ENCODE data around the gene DNAJC19.
"Not testable (repeated sequence)": the region's sequence is repeated elsewhere in the genome, so short reads cannot be mapped to it uniquely, and the experiment has no call there.

Gene DNAJC19

GRCh38 chr3:180989291-180990163 is at the start of gene DNAJC19:
TSS of gene DNAJC19 (minus strand) at chr3:180989736. CDS start at chr3:180989602, 134 bp downstream.
- peak within 1 kb of the TSS; percentile 98 for H2AFZ ChIP-seq (ENCODE audit: low read length, unreplicated experiment)
- peaks cover 17% of the 10 kb centered on the region for H3K4me1 ChIP-seq (ENCODE audit: control insufficient read depth, insufficient read depth, low read length, unreplicated experiment)
- peak within 1 kb of the TSS; percentile 100 for H3K4me3 ChIP-seq (ENCODE audit: low read depth, low read length)
- peaks cover 13% of the 10 kb centered on the region; the same call in 1 of the 2 replicates for H3K36me3 ChIP-seq (ENCODE audit: insufficient read depth, low read length)
- H3K27ac ChIP-seq (ENCODE audit: low read depth, low read length), result no peak within 1 kb of the TSS
- peaks cover 20% of the 10 kb centered on the region for H3K79me2 ChIP-seq (ENCODE audit: control insufficient read depth, insufficient read depth, low read length, unreplicated experiment)
- H3K27me3 ChIP-seq (ENCODE audit: insufficient read depth, low read length), result peaks cover 14% of the 10 kb centered on the region

- Histone ChIP-seq H3K4me1 (ENCODE audit: control insufficient read depth, insufficient read depth, low read length, unreplicated experiment) (no peaks in the 10 kb centered on the region), H2AFZ (ENCODE audit: low read length, unreplicated experiment) (no peak overlapping the region), H3K27ac (ENCODE audit: low read depth, low read length) (no peak overlapping the region), H3K36me3 (ENCODE audit: insufficient read depth, low read length) (no peaks in the 10 kb centered on the region), H3K27me3 (ENCODE audit: insufficient read depth, low read length) (no peaks in the 10 kb centered on the region), H3K4me3 (ENCODE audit: low read depth, low read length) (no peak overlapping the region), H3K79me2 (ENCODE audit: control insufficient read depth, insufficient read depth, low read length, unreplicated experiment) (no peaks in the 10 kb centered on the region)
These were observed 41.4 kb upstream of the DNAJC19 start for GRCh38 chr3:181030948-181031347.

GRCh38 chr3:181025204-181025603 is 35.7 kb upstream of the DNAJC19 start:
- H3K4me1 ChIP-seq (ENCODE audit: control insufficient read depth, insufficient read depth, low read length, unreplicated experiment), result no peaks in the 10 kb centered on the region
- H2AFZ ChIP-seq (ENCODE audit: low read length, unreplicated experiment), result no peak overlapping the region
- no peaks in the 10 kb centered on the region for H3K27me3 ChIP-seq (ENCODE audit: insufficient read depth, low read length)
- no peaks in the 10 kb centered on the region for H3K79me2 ChIP-seq (ENCODE audit: control insufficient read depth, insufficient read depth, low read length, unreplicated experiment)
- no peak overlapping the region for H3K27ac ChIP-seq (ENCODE audit: low read depth, low read length)
- H3K36me3 ChIP-seq (ENCODE audit: insufficient read depth, low read length), result no peaks in the 10 kb centered on the region
- no peak overlapping the region for H3K4me3 ChIP-seq (ENCODE audit: low read depth, low read length)

GRCh38 chr3:181017690-181018089 is 28.2 kb upstream of the DNAJC19 start:
- H3K36me3 ChIP-seq (ENCODE audit: insufficient read depth, low read length), result no peaks in the 10 kb centered on the region
- no peak overlapping the region for H3K4me3 ChIP-seq (ENCODE audit: low read depth, low read length)
- no peak overlapping the region for H3K27ac ChIP-seq (ENCODE audit: low read depth, low read length)
- H2AFZ ChIP-seq (ENCODE audit: low read length, unreplicated experiment), result no peak overlapping the region
- no peaks in the 10 kb centered on the region for H3K27me3 ChIP-seq (ENCODE audit: insufficient read depth, low read length)
- H3K4me1 ChIP-seq (ENCODE audit: control insufficient read depth, insufficient read depth, low read length, unreplicated experiment), result no peaks in the 10 kb centered on the region
- H3K79me2 ChIP-seq (ENCODE audit: control insufficient read depth, insufficient read depth, low read length, unreplicated experiment), result no peaks in the 10 kb centered on the region

GRCh38 chr3:181009225-181009624 is 19.7 kb upstream of the DNAJC19 start:
- no peak overlapping the region for H3K27ac ChIP-seq (ENCODE audit: low read depth, low read length)
- no peaks in the 10 kb centered on the region for H3K36me3 ChIP-seq (ENCODE audit: insufficient read depth, low read length)
- no peak overlapping the region for H2AFZ ChIP-seq (ENCODE audit: low read length, unreplicated experiment)
- no peaks in the 10 kb centered on the region for H3K27me3 ChIP-seq (ENCODE audit: insufficient read depth, low read length)
- no peaks in the 10 kb centered on the region for H3K79me2 ChIP-seq (ENCODE audit: control insufficient read depth, insufficient read depth, low read length, unreplicated experiment)
- H3K4me1 ChIP-seq (ENCODE audit: control insufficient read depth, insufficient read depth, low read length, unreplicated experiment), result no peaks in the 10 kb centered on the region
- H3K4me3 ChIP-seq (ENCODE audit: low read depth, low read length), result no peak overlapping the region

- H3K36me3 ChIP-seq (ENCODE audit: insufficient read depth, low read length), result no peaks in the 10 kb centered on the region
- no peak overlapping the region for H3K4me3 ChIP-seq (ENCODE audit: low read depth, low read length)
- no peak overlapping the region for H3K27ac ChIP-seq (ENCODE audit: low read depth, low read length)
- no peaks in the 10 kb centered on the region for H3K27me3 ChIP-seq (ENCODE audit: insufficient read depth, low read length)
- no peak overlapping the region for H2AFZ ChIP-seq (ENCODE audit: low read length, unreplicated experiment)
- no peaks in the 10 kb centered on the region for H3K79me2 ChIP-seq (ENCODE audit: control insufficient read depth, insufficient read depth, low read length, unreplicated experiment)
- no peaks in the 10 kb centered on the region for H3K4me1 ChIP-seq (ENCODE audit: control insufficient read depth, insufficient read depth, low read length, unreplicated experiment)
These were observed 19.3 kb upstream of the DNAJC19 start for GRCh38 chr3:181008796-181009195.

- H3K79me2 ChIP-seq (ENCODE audit: control insufficient read depth, insufficient read depth, low read length, unreplicated experiment), result no peaks in the 10 kb centered on the region
- H3K36me3 ChIP-seq (ENCODE audit: insufficient read depth, low read length), result no peaks in the 10 kb centered on the region
- H2AFZ ChIP-seq (ENCODE audit: low read length, unreplicated experiment), result no peak overlapping the region
- H3K4me3 ChIP-seq (ENCODE audit: low read depth, low read length), result no peak overlapping the region
- no peaks in the 10 kb centered on the region for H3K4me1 ChIP-seq (ENCODE audit: control insufficient read depth, insufficient read depth, low read length, unreplicated experiment)
- H3K27ac ChIP-seq (ENCODE audit: low read depth, low read length), result no peak overlapping the region
- no peaks in the 10 kb centered on the region for H3K27me3 ChIP-seq (ENCODE audit: insufficient read depth, low read length)
These were observed 17.7 kb upstream of the DNAJC19 start for GRCh38 chr3:181007262-181007661.

GRCh38 chr3:181006541-181006940 is 17.0 kb upstream of the DNAJC19 start:
- Histone ChIP-seq H3K36me3 (ENCODE audit: insufficient read depth, low read length) (no peaks in the 10 kb centered on the region), H3K4me1 (ENCODE audit: control insufficient read depth, insufficient read depth, low read length, unreplicated experiment) (no peaks in the 10 kb centered on the region), H2AFZ (ENCODE audit: low read length, unreplicated experiment) (no peak overlapping the region), H3K79me2 (ENCODE audit: control insufficient read depth, insufficient read depth, low read length, unreplicated experiment) (no peaks in the 10 kb centered on the region), H3K27me3 (ENCODE audit: insufficient read depth, low read length) (no peaks in the 10 kb centered on the region), H3K27ac (ENCODE audit: low read depth, low read length) (no peak overlapping the region), H3K4me3 (ENCODE audit: low read depth, low read length) (no peak overlapping the region)

- H2AFZ ChIP-seq (ENCODE audit: low read length, unreplicated experiment); H3K27me3 ChIP-seq (ENCODE audit: insufficient read depth, low read length); H3K4me1 ChIP-seq (ENCODE audit: control insufficient read depth, insufficient read depth, low read length, unreplicated experiment); H3K27ac ChIP-seq (ENCODE audit: low read depth, low read length); H3K79me2 ChIP-seq (ENCODE audit: control insufficient read depth, insufficient read depth, low read length, unreplicated experiment); H3K36me3 ChIP-seq (ENCODE audit: insufficient read depth, low read length); H3K4me3 ChIP-seq (ENCODE audit: low read depth, low read length): not testable (repeated sequence)
These were observed 13.9 kb upstream of the DNAJC19 start for GRCh38 chr3:181003469-181003868.

- H3K36me3 ChIP-seq (ENCODE audit: insufficient read depth, low read length); H3K4me3 ChIP-seq (ENCODE audit: low read depth, low read length); H3K27ac ChIP-seq (ENCODE audit: low read depth, low read length); H3K79me2 ChIP-seq (ENCODE audit: control insufficient read depth, insufficient read depth, low read length, unreplicated experiment); H3K4me1 ChIP-seq (ENCODE audit: control insufficient read depth, insufficient read depth, low read length, unreplicated experiment); H2AFZ ChIP-seq (ENCODE audit: low read length, unreplicated experiment); H3K27me3 ChIP-seq (ENCODE audit: insufficient read depth, low read length): not testable (repeated sequence)
These were observed 12.8 kb upstream of the DNAJC19 start for GRCh38 chr3:181002331-181002730.

- H3K4me1 ChIP-seq (ENCODE audit: control insufficient read depth, insufficient read depth, low read length, unreplicated experiment), result no peaks in the 10 kb centered on the region
- H3K4me3 ChIP-seq (ENCODE audit: low read depth, low read length), result no peak overlapping the region
- no peak overlapping the region for H2AFZ ChIP-seq (ENCODE audit: low read length, unreplicated experiment)
- no peaks in the 10 kb centered on the region for H3K36me3 ChIP-seq (ENCODE audit: insufficient read depth, low read length)
- no peaks in the 10 kb centered on the region for H3K79me2 ChIP-seq (ENCODE audit: control insufficient read depth, insufficient read depth, low read length, unreplicated experiment)
- no peak overlapping the region for H3K27ac ChIP-seq (ENCODE audit: low read depth, low read length)
- H3K27me3 ChIP-seq (ENCODE audit: insufficient read depth, low read length), result peaks cover 17% of the 10 kb centered on the region
These were observed 6.9 kb upstream of the DNAJC19 start for GRCh38 chr3:180996415-180996932.

All from ACC112 (cell line).